HG02852 (cell line): ENCODE results near the gene LRP1B.

Experiments used
- ATAC-seq: cut with Tn5 transposase; IDR thresholded peaks from one replicate; pipeline ENCODE4 v1.9.1; 2021; ENCODE audit warnings: mild to moderate bottlenecking, moderate library complexity; ENCODE audit not compliant: unreplicated experiment

LRP1B gene

GRCh38 chr2:141605163-141605562, 525.7 kb downstream of the LRP1B start:
- no peak for ATAC-seq

GRCh38 chr2:141601511-141602152, 529.2 kb downstream of the LRP1B start:
- ATAC-seq = no peak

- no peak for ATAC-seq
Measured at GRCh38 chr2:141599721-141600120, 531.1 kb downstream of the LRP1B start.

- ATAC-seq = no peak
Measured at GRCh38 chr2:141598982-141599381, 531.8 kb downstream of the LRP1B start.

GRCh38 chr2:141595316-141595920, 535.4 kb downstream of the LRP1B start:
- no peak for ATAC-seq

GRCh38 chr2:141591787-141592186, 539.0 kb downstream of the LRP1B start:
- no peak for ATAC-seq

GRCh38 chr2:141590620-141591019, 540.2 kb downstream of the LRP1B start:
- no peak for ATAC-seq

- no peak for ATAC-seq
Measured at GRCh38 chr2:141589314-141589713, 541.5 kb downstream of the LRP1B start.

GRCh38 chr2:141586985-141587384, 543.8 kb downstream of the LRP1B start:
- ATAC-seq = no peak

- no peak for ATAC-seq
Measured at GRCh38 chr2:141582213-141582612, 548.6 kb downstream of the LRP1B start.

- ATAC-seq = no peak
Measured at GRCh38 chr2:141579071-141579470, 551.7 kb downstream of the LRP1B start.

GRCh38 chr2:141570474-141571131, 560.2 kb downstream of the LRP1B start:
- ATAC-seq = no peak

- ATAC-seq = no peak
Measured at GRCh38 chr2:141569941-141570340, 560.9 kb downstream of the LRP1B start.

- no peak for ATAC-seq
Measured at GRCh38 chr2:141565597-141565996, 565.2 kb downstream of the LRP1B start.

GRCh38 chr2:141560723-141561122, 570.1 kb downstream of the LRP1B start:
- ATAC-seq = no peak

GRCh38 chr2:141557329-141558095, 573.3 kb downstream of the LRP1B start:
- ATAC-seq = peak; percentile 64

GRCh38 chr2:141555876-141556470, 574.8 kb downstream of the LRP1B start:
- no peak for ATAC-seq

GRCh38 chr2:141554810-141555209, 576.0 kb downstream of the LRP1B start:
- peak; percentile 80 for ATAC-seq

- peak; percentile 89 for ATAC-seq
Measured at GRCh38 chr2:141534666-141535362, 596.0 kb downstream of the LRP1B start.

GRCh38 chr2:141529659-141530058, 601.2 kb downstream of the LRP1B start:
- no peak for ATAC-seq

GRCh38 chr2:141528990-141529389, 601.8 kb downstream of the LRP1B start:
- ATAC-seq = peak; percentile 87
